Endodermal cell (in vitro differentiated cells): ENCODE data around the gene SGCE. TPM values are rescaled to one million over a fixed set of nuclear protein-coding genes. Genes with fewer than 3 reads are reported as not detected.

ENCODE experiments used
- DNase-seq: peaks from one replicate; pipeline ENCODE4 v3.0.0-alpha.2; 2017
- H3K27ac ChIP-seq: 2 replicates; pipeline ENCODE4 v1.5.1; 2013; ENCODE audit warnings: mild to moderate bottlenecking, low read depth, low read length, moderate library complexity
- H3K27me3 ChIP-seq: 2 replicates; pipeline ENCODE4 v1.6.1; 2013; ENCODE audit warnings: mild to moderate bottlenecking, low read length, moderate library complexity; ENCODE audit not compliant: insufficient read depth, control insufficient read depth, poor library complexity, severe bottlenecking
- H3K36me3 ChIP-seq: 2 replicates; pipeline ENCODE4 v1.7.0; 2013; ENCODE audit warnings: mild to moderate bottlenecking, low read length, moderate library complexity; ENCODE audit not compliant: control insufficient read depth, insufficient read depth
- H3K4me1 ChIP-seq: one replicate; pipeline ENCODE4 v1.7.0; 2013; ENCODE audit warnings: low read length; ENCODE audit not compliant: control insufficient read depth, insufficient read depth
- H3K4me3 ChIP-seq: 2 replicates; pipeline ENCODE4 v1.5.1; 2013; ENCODE audit warnings: mild to moderate bottlenecking, low read length, moderate library complexity
- H3K9ac ChIP-seq: 2 replicates; pipeline ENCODE4 v1.6.1; 2013; ENCODE audit warnings: mild to moderate bottlenecking, low read length, moderate library complexity; ENCODE audit not compliant: poor library complexity, severe bottlenecking; ENCODE audit errors: extremely low read depth
- H3K9me3 ChIP-seq: 2 replicates; pipeline ENCODE4 v1.6.1; 2013; ENCODE audit warnings: mild to moderate bottlenecking, low read length, moderate library complexity; ENCODE audit not compliant: control insufficient read depth
- H3K27ac Mint-ChIP-seq: 2 replicates; pipeline ENCODE4 v1.8.0; 2020; ENCODE audit warnings: mixed read lengths
- H3K27me3 Mint-ChIP-seq: 2 replicates; pipeline ENCODE4 v1.8.0; 2021; ENCODE audit warnings: mild to moderate bottlenecking, mixed read lengths; ENCODE audit not compliant: insufficient read depth
- H3K36me3 Mint-ChIP-seq: 2 replicates; pipeline ENCODE4 v1.8.0; 2020; ENCODE audit warnings: low read depth, mixed read lengths
- H3K4me1 Mint-ChIP-seq: 2 replicates; pipeline ENCODE4 v1.8.0; 2020; ENCODE audit warnings: mixed read lengths
- H3K4me3 Mint-ChIP-seq: 2 replicates; pipeline ENCODE4 v1.8.0; 2020; ENCODE audit warnings: mild to moderate bottlenecking, moderate library complexity, mixed read lengths
- H3K9me3 Mint-ChIP-seq: 2 replicates; pipeline ENCODE4 v1.8.0; 2020; ENCODE audit warnings: mild to moderate bottlenecking, mixed read lengths
- WGBS, 2 experiments: methylation state at CpG; one replicate each; pipeline versions ENCODE4 v1.1.5 to v1.1.7; 2013; ENCODE audit warnings: missing lambda C conversion rate in 2 of 2, mixed read lengths in 1 of 2; ENCODE audit not compliant: insufficient coverage in 1 of 2, insufficient read length in 1 of 2; 5-methylcytosine and 5-hydroxymethylcytosine counted together
- total RNA-seq, 2 donors: library from RNA; stranded (reverse); fragmentation: NEBNext Ultra II Directional in 1 of 2; extraction: Animal tissue kit (Norgen Biotek cat#: 25700) in 1 of 2; gene quantifications; 2 replicates in 1 of 2; 3 replicates in 1 of 2; pipeline ENCODE4 v1.2.1, GENCODE V29; 2021
- TF ChIP-seq, protein P1 (sequence below): fragments of 200-600 bp; sonication (generic); conservative IDR thresholded peaks from 2 replicates; pipeline ENCODE4 v1.5.0; 2021; ENCODE audit warnings: antibody characterized with exemption, mild to moderate bottlenecking

SGCE gene
- total RNA-seq, 2 donors from 2014 or later: 40.9 to 45.9 TPM

DNA sequence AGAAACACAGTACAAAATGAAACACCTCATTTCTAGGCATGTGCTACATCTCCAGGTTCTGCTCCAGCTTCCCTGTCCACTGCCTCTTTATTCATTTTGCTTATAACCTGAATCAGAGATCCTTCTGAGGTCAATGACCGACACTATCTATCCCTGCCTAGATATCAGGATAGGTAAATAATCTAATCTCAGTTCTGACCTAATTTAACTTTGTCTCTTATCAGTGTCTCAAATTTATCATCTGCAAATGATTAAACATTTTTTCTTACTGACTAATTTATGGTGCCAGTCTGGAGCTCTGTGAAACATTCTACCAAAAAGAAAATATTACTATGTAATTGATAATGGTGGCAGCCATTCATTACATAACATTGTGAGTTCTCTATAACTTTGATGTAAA, 61.1 kb downstream of the SGCE start:
- peaks cover 29% of the 10 kb centered on the region for H3K4me1 Mint-ChIP-seq
- Histone ChIP-seq H3K27me3 (no peaks in the 10 kb centered on the region), H3K4me1 (peaks cover 12% of the 10 kb centered on the region), H3K4me3 (no peak overlapping the region), H3K27ac (no peak overlapping the region), H3K36me3 (peaks cover 1% of the 10 kb centered on the region), H3K9me3 (no peaks in the 10 kb centered on the region), H3K9ac (no peak overlapping the region)
- 57% methylated on average over 1 of the region's 1 CpG; no CpG with 5 or more reads in 1 of the 2 experiments for WGBS, 2 experiments
- no peak for DNase-seq
- peaks cover 19% of the 10 kb centered on the region for H3K36me3 Mint-ChIP-seq
- H3K4me3 Mint-ChIP-seq: no peak overlapping the region
- no peaks in the 10 kb centered on the region for H3K27me3 Mint-ChIP-seq
- H3K27ac Mint-ChIP-seq: no peak overlapping the region
- TF ChIP-seq, protein P1, sequence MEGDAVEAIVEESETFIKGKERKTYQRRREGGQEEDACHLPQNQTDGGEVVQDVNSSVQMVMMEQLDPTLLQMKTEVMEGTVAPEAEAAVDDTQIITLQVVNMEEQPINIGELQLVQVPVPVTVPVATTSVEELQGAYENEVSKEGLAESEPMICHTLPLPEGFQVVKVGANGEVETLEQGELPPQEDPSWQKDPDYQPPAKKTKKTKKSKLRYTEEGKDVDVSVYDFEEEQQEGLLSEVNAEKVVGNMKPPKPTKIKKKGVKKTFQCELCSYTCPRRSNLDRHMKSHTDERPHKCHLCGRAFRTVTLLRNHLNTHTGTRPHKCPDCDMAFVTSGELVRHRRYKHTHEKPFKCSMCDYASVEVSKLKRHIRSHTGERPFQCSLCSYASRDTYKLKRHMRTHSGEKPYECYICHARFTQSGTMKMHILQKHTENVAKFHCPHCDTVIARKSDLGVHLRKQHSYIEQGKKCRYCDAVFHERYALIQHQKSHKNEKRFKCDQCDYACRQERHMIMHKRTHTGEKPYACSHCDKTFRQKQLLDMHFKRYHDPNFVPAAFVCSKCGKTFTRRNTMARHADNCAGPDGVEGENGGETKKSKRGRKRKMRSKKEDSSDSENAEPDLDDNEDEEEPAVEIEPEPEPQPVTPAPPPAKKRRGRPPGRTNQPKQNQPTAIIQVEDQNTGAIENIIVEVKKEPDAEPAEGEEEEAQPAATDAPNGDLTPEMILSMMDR: no peak
- H3K9me3 Mint-ChIP-seq: no peaks in the 10 kb centered on the region

DNA sequence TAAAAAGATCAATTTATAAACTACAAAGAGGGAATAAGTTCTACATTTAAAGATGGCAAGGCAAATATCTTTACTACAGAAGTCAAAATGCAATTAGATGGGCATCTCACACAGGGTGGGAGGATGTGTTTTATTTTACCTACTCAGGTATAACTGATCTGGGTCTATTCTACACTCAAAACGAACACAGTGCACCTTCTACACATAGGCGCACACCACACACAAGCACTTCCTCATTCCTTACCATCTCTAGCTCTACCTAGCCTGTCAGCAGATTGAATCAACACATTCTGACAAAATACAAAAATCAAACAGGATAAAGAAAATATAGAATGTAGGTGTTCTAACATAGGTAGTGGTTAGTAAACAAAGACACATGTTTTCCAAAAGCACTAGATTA, 64.8 kb downstream of the SGCE start:
- Histone ChIP-seq H3K27me3 (no peaks in the 10 kb centered on the region), H3K27ac (no peak overlapping the region)

DNA sequence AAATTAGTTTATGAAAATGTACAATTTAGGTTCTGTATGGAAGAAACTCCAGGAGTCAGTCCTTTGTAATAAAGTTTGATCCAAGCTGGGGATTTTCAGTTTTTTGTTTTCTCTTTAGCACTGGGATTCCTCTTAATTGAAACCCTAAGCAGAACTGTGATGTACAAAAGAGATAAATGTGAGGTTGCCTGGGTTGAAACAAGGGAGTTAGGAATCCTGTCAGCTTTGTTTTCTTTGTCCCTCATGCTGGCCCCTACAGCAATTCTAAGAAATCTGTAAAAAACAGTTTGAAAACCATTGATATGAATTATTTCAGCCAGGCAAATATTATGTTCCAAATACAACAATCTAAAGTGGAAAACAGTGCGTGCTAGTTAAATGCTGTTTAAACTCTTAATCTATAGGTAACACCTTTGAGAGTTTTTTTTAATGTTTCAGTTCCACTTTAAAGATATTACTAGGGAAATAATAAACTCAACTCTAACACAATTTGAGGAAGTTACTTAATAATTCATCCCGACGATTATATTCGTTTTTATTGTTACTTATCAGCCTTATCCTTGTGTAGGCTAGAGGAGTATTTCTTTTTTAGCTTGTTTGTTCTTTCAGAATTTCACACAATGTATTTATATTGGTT, 65.3 kb downstream of the SGCE start:
- H3K9me3 Mint-ChIP-seq: peaks cover 10% of the 10 kb centered on the region
- no peak overlapping the region for H3K27ac Mint-ChIP-seq
- Histone ChIP-seq H3K27me3 (no peaks in the 10 kb centered on the region), H3K27ac (no peak overlapping the region), H3K4me1 (peaks cover 12% of the 10 kb centered on the region), H3K9ac (no peak overlapping the region), H3K4me3 (no peak overlapping the region), H3K36me3 (peaks cover 12% of the 10 kb centered on the region), H3K9me3 (peaks cover 10% of the 10 kb centered on the region)
- peaks cover 29% of the 10 kb centered on the region for H3K4me1 Mint-ChIP-seq
- H3K27me3 Mint-ChIP-seq: no peaks in the 10 kb centered on the region
- peaks cover 34% of the 10 kb centered on the region for H3K36me3 Mint-ChIP-seq
- DNase-seq: no peak
- TF ChIP-seq, protein P1: no peak
- H3K4me3 Mint-ChIP-seq: no peak overlapping the region
- WGBS, 2 experiments: 100% methylated on average over 3 of the region's 4 CpGs; no CpG with 5 or more reads in 1 of the 2 experiments

More for the DNA sequence above, 64.8 kb downstream of the SGCE start:
- H3K36me3 Mint-ChIP-seq: peaks cover 31% of the 10 kb centered on the region
- peaks cover 29% of the 10 kb centered on the region for H3K4me1 Mint-ChIP-seq
- no peak for DNase-seq
- no peaks in the 10 kb centered on the region for H3K27me3 Mint-ChIP-seq
- Histone ChIP-seq H3K4me1 (peaks cover 12% of the 10 kb centered on the region), H3K9me3 (peaks cover 10% of the 10 kb centered on the region), H3K4me3 (no peak overlapping the region), H3K9ac (no peak overlapping the region), H3K36me3 (peaks cover 12% of the 10 kb centered on the region)
- H3K9me3 Mint-ChIP-seq: peaks cover 10% of the 10 kb centered on the region
- H3K4me3 Mint-ChIP-seq: no peak overlapping the region
- TF ChIP-seq, protein P1: no peak
- 91% methylated on average over 2 of the region's 2 CpGs; no CpG with 5 or more reads in 1 of the 2 experiments for WGBS, 2 experiments
- H3K27ac Mint-ChIP-seq: no peak overlapping the region
